ENCODE measurements around the gene DHH. TPM values are rescaled to one million over a fixed set of nuclear protein-coding genes. Genes with fewer than 3 reads are reported as not detected.

DHH gene
- total and polyA plus RNA-seq, 10 of the 15 experiments (the other 5 are each of a cell fraction or from before 2014, with no cell fraction given), result 0.01 TPM; not detected in 9

DNA sequence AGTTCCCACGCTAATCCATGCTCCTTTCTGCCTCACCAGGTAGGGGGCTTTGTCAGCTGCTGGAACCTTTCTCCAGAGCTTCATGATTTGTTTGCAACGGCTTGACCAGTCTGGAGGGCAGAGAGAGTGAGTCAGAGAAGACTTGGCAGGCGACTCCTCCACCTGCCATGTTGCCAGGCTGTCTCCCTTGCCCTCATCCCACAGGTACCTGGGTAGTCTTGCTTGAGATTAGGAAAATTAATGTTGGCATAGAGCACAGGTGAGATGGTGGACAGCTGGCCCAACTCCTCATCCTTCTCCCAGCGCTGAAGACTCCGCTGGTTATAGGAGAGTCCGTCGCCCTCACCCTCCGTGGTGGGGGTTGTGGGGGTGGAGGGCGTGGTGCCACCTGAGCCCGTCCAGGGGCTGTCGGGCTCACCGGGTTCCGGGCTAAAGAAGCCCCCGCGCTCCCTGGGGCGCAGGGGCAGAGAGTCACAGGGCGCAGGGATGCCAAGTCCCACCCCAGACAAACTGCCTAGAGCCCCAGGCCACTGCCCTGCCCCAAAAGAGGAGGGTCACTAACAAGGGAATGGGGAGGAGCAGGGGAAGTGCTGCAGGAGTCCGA lies 52.6 kb downstream of the DHH start (continued):
- TF ChIP-seq, protein P1, sequence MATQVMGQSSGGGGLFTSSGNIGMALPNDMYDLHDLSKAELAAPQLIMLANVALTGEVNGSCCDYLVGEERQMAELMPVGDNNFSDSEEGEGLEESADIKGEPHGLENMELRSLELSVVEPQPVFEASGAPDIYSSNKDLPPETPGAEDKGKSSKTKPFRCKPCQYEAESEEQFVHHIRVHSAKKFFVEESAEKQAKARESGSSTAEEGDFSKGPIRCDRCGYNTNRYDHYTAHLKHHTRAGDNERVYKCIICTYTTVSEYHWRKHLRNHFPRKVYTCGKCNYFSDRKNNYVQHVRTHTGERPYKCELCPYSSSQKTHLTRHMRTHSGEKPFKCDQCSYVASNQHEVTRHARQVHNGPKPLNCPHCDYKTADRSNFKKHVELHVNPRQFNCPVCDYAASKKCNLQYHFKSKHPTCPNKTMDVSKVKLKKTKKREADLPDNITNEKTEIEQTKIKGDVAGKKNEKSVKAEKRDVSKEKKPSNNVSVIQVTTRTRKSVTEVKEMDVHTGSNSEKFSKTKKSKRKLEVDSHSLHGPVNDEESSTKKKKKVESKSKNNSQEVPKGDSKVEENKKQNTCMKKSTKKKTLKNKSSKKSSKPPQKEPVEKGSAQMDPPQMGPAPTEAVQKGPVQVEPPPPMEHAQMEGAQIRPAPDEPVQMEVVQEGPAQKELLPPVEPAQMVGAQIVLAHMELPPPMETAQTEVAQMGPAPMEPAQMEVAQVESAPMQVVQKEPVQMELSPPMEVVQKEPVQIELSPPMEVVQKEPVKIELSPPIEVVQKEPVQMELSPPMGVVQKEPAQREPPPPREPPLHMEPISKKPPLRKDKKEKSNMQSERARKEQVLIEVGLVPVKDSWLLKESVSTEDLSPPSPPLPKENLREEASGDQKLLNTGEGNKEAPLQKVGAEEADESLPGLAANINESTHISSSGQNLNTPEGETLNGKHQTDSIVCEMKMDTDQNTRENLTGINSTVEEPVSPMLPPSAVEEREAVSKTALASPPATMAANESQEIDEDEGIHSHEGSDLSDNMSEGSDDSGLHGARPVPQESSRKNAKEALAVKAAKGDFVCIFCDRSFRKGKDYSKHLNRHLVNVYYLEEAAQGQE (IDR thresholded peaks at IDR 0.05; ENCODE audit: low read depth, low read length), result no peak

DNA sequence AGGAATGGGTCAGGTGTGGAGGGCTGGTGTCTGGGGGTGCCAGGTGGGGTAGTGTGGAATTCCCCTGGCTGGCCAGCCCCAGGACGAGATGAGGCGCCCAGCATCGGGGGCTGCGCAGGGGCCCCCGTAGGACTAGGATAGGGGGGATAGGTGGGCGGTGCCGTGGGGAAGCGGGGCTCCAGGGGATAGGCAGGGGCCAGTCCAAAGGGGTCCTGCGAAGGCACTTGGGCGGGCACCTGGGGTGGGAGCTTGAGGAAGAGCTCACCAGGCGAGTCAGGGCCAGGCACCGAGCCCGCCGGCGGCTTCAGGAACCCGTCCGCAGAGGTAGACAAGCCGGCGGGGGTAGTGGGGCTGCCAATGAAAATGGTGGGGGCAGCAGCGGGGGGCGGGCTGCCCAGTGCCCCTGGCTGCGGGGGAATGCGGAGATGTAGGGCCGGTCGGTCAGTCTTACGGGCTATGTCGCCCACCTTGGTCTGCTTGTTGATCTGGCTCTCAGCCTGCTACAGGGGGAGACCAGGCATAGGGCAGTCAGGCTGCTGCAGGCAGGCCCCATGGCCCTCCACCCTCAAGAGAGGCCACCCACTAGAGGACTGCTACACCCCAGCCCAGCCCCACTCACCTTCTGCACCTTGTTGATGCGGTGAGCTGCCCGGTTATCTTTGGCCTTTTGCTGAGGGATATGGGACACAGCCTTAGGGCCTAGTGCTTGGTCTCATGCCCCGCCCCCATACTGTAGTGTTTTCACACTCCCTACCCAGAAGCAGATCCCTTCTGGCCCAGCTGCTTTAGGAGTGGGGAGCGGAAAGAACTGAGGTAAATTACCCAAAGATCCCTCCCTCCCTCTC lies 53.3 kb downstream of the DHH start:
- H2AFZ ChIP-seq (ENCODE audit: control insufficient read depth, low read depth, low read length), result no peak overlapping the region
- no peak overlapping the region for H3K4me3 ChIP-seq
- ChIA-PET SMC1A (ENCODE audit: uncharacterized antibody, unreplicated experiment) (no interaction called here), RAD21 (ENCODE audit: unreplicated experiment) (no interaction called here), CTCF (interaction anchor here (1.2 kb wide), 1 partner anchor 53 kb away, joined by 3 read pairs; no protein-coding TSS in a partner anchor), POLR2A (no interaction called here)
- TSS peak; percentile 41 for BruUV-seq (replicated peaks)
- no peaks in the 10 kb centered on the region for H3K4me1 ChIP-seq (ENCODE audit: control insufficient read depth, insufficient read depth, low read length)
- H4K20me1 ChIP-seq (ENCODE audit: control insufficient read depth, insufficient read depth), result no peaks in the 10 kb centered on the region
- no peak overlapping the region for H3K27ac ChIP-seq (ENCODE audit: control insufficient read depth, insufficient read depth)
- H3K27me3 ChIP-seq (replicated peaks in 1 of 2; ENCODE audit: control insufficient read depth in 2 of 2, insufficient read depth in 2 of 2, low read length in 1 of 2), result no peaks in the 10 kb centered on the region
- FAIRE-seq (no peak), DNase-seq (ENCODE audit: low read depth, low spot score) (no peak), ATAC-seq (no peak)
- no peaks in the 10 kb centered on the region for H3K79me2 ChIP-seq (ENCODE audit: control insufficient read depth, insufficient read depth, low read length)
- H3K9ac ChIP-seq (ENCODE audit: control insufficient read depth, insufficient read depth, low read length), result no peak overlapping the region
- in situ Hi-C loops (cut with MboI) (no loop called here), intact Hi-C loops (cut with micrococcal nuclease; ENCODE audit: unreplicated experiment) (no loop called here)
- peaks cover 40 to 74% of the 10 kb centered on the region in 2 experiments for H3K36me3 ChIP-seq (ENCODE audit: control insufficient read depth in 2 of 2, insufficient read depth in 2 of 2, low read length in 1 of 2)
- H3K4me2 ChIP-seq (ENCODE audit: control insufficient read depth, insufficient read depth), result no peak overlapping the region
- 97% methylated on average over 18 of the region's 31 CpGs for WGBS (ENCODE audit: insufficient coverage, insufficient replicate concordance, low lambda C conversion rate, missing lambda C conversion rate)
- no peaks in the 10 kb centered on the region for H3K9me3 ChIP-seq (replicated peaks; ENCODE audit: control insufficient read depth, insufficient read depth, low read length)
- TF ChIP-seq KAT2A (conservative IDR thresholded peaks at IDR 0.05; ENCODE audit: control insufficient read depth, low read depth, low read length), result no peak
- no peak for TF ChIP-seq CHD1 (IDR thresholded peaks at IDR 0.05; ENCODE audit: low read depth, low read length)
- TF ChIP-seq TCF12 (IDR thresholded peaks at IDR 0.05; ENCODE audit: low read depth, low read length), result no peak
- TF ChIP-seq, protein P2, sequence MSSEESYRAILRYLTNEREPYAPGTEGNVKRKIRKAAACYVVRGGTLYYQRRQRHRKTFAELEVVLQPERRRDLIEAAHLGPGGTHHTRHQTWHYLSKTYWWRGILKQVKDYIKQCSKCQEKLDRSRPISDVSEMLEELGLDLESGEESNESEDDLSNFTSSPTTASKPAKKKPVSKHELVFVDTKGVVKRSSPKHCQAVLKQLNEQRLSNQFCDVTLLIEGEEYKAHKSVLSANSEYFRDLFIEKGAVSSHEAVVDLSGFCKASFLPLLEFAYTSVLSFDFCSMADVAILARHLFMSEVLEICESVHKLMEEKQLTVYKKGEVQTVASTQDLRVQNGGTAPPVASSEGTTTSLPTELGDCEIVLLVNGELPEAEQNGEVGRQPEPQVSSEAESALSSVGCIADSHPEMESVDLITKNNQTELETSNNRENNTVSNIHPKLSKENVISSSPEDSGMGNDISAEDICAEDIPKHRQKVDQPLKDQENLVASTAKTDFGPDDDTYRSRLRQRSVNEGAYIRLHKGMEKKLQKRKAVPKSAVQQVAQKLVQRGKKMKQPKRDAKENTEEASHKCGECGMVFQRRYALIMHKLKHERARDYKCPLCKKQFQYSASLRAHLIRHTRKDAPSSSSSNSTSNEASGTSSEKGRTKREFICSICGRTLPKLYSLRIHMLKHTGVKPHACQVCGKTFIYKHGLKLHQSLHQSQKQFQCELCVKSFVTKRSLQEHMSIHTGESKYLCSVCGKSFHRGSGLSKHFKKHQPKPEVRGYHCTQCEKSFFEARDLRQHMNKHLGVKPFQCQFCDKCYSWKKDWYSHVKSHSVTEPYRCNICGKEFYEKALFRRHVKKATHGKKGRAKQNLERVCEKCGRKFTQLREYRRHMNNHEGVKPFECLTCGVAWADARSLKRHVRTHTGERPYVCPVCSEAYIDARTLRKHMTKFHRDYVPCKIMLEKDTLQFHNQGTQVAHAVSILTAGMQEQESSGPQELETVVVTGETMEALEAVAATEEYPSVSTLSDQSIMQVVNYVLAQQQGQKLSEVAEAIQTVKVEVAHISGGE (CRISPR knock-in tag; IDR thresholded peaks at IDR 0.05), result no peak
- no peak for TF ChIP-seq KDM1A (IDR thresholded peaks at IDR 0.05; ENCODE audit: borderline replicate concordance)
- TF ChIP-seq CBX3 (IDR thresholded peaks at IDR 0.05; ENCODE audit: borderline replicate concordance, low read depth), result no peak
- TF ChIP-seq FOXM1 (IDR thresholded peaks at IDR 0.05; ENCODE audit: low read depth, low read length), result no peak
- TF ChIP-seq WRNIP1 (IDR thresholded peaks at IDR 0.05; ENCODE audit: borderline replicate concordance, low read depth, low read length), result no peak
- no peak for TF ChIP-seq NFYA (IDR thresholded peaks at IDR 0.05; ENCODE audit: borderline replicate concordance, low read depth, low read length)
- TF ChIP-seq GABPA (IDR thresholded peaks at IDR 0.05; ENCODE audit: low read depth), result no peak
- TF ChIP-seq, protein P3, sequence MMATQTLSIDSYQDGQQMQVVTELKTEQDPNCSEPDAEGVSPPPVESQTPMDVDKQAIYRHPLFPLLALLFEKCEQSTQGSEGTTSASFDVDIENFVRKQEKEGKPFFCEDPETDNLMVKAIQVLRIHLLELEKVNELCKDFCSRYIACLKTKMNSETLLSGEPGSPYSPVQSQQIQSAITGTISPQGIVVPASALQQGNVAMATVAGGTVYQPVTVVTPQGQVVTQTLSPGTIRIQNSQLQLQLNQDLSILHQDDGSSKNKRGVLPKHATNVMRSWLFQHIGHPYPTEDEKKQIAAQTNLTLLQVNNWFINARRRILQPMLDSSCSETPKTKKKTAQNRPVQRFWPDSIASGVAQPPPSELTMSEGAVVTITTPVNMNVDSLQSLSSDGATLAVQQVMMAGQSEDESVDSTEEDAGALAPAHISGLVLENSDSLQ (IDR thresholded peaks at IDR 0.05), result no peak
- TF ChIP-seq RFX5 (IDR thresholded peaks at IDR 0.05; ENCODE audit: low read depth, low read length), result no peak
